PC-9 (cell line): ENCODE measurements around the gene CAPRIN1.

Source experiments
- EZH2 ChIP-seq: fragments of 200-600 bp; sonication (generic); IDR thresholded peaks from 2 replicates; pipeline ENCODE4 v1.8.0; 2017; ENCODE audit warnings: antibody characterized with exemption, low read depth
- TF ChIP-seq, protein P1 (sequence below): fragments of 200-600 bp; sonication (generic); conservative IDR thresholded peaks from 2 replicates; pipeline ENCODE4 v1.6.1; 2017; ENCODE audit warnings: mixed run types, antibody characterized with exemption, mild to moderate bottlenecking, moderate library complexity

DNA sequence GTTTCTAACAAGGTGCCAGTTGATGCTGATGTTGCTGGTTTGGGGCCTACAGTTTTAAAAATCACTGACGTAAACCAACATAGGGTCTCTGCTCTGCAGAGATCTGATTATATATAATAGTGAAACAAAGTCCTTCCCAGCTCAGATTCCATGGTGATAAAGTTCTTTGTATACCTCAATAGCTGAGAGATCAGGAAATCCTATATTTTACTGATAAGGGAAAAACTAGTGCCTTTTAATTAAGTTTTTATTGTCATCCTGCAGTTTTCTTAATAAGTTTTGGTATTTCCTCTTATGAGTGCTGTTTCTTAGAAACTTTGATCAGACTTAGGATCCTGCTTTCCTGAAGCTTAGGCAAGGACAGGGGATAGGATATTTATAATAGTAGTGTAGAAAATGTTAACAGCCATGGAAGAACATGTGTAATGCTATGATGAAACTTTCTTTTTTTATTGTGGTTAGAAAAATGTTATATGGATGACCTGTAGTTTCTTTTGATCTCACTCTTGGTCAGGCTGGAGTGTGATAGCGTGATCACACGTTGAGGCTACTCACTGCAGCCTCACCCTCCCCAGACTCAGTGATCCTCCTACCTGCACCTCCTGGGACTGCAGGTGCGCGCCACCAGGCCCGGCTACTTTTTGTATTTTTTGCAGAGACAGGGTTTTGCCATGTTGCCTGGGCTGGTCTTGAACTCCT, 14.1 kb downstream of the CAPRIN1 start:
- TF ChIP-seq, protein P1, sequence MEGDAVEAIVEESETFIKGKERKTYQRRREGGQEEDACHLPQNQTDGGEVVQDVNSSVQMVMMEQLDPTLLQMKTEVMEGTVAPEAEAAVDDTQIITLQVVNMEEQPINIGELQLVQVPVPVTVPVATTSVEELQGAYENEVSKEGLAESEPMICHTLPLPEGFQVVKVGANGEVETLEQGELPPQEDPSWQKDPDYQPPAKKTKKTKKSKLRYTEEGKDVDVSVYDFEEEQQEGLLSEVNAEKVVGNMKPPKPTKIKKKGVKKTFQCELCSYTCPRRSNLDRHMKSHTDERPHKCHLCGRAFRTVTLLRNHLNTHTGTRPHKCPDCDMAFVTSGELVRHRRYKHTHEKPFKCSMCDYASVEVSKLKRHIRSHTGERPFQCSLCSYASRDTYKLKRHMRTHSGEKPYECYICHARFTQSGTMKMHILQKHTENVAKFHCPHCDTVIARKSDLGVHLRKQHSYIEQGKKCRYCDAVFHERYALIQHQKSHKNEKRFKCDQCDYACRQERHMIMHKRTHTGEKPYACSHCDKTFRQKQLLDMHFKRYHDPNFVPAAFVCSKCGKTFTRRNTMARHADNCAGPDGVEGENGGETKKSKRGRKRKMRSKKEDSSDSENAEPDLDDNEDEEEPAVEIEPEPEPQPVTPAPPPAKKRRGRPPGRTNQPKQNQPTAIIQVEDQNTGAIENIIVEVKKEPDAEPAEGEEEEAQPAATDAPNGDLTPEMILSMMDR, result 0 out of 2 replicates have a peak, but pooled peaks have one; percentile 29
- TF ChIP-seq EZH2, result no peak
